HCT116 (cell line): ENCODE results near the gene ATP6V0A1. TPM values are rescaled to one million over a fixed set of nuclear protein-coding genes. Genes with fewer than 3 reads are reported as not detected.
A peak's percentile ranks its signal among the peaks of the same experiment; 100 is the strongest.

Experiments
- ATAC-seq: fragments of 200-7000 bp; cut with Tn5 transposase; 2 replicates; pipeline ENCODE4 v1.9.1; 2020; ENCODE audit warnings: mild to moderate bottlenecking, moderate library complexity
- BruUV-seq: library from RNA; stranded (reverse); fragments of 400-500 nt; replicated peaks from 2 replicates; lab custom pipeline; 2021; lab: Mats Ljungman, UMichigan
- CTCF ChIA-PET: fragments of 300-600 bp; sonication (Branson Sonifier 250); formaldehyde crosslinking; loops from one replicate; lab custom pipeline; 2021; ENCODE audit warnings: antibody characterized with exemption; lab: Charles Lee
- POLR2A ChIA-PET: fragments of 300-600, 350-600 bp; sonication (Branson Sonifier 250); formaldehyde crosslinking; loops from one replicate; lab custom pipeline; 2021; ENCODE audit warnings: antibody characterized with exemption; lab: Charles Lee
- RAD21 ChIA-PET, 2 experiments: fragments of 300-600 bp; sonication (Branson Sonifier 250); formaldehyde crosslinking; loops; one replicate each; lab custom pipeline; 2023; ENCODE audit warnings: low total read pairs in 2 of 2; ENCODE audit not compliant: uncharacterized antibody in 2 of 2, unreplicated experiment in 2 of 2, low non-redundant PET in 1 of 2; lab: Charles Lee
- DNase-seq: peaks from one replicate; pipeline ENCODE4 v3.0.0-alpha.2; 2010; ENCODE audit warnings: low read depth, low spot score
- H2AFZ ChIP-seq: fragments of 200-600 bp; shearing (Covaris generic), sonication (generic); 2 replicates; pipeline ENCODE4 v1.6.1; 2017; ENCODE audit warnings: low read depth, mixed run types, mixed read lengths, antibody characterized with exemption, low read length; ENCODE audit not compliant: poor library complexity, severe bottlenecking
- H3K27ac ChIP-seq: 2 replicates; pipeline ENCODE4 v1.5.1; 2012; ENCODE audit warnings: low read depth, low read length
- H3K27me3 ChIP-seq: fragments of 200-600 bp; sonication (generic); 2 replicates; pipeline ENCODE4 v1.6.1; 2016; ENCODE audit warnings: mixed run types, low read length, mixed read lengths; ENCODE audit not compliant: insufficient read depth
- H3K36me3 ChIP-seq, 2 experiments: fragments of 200-500 bp in 1 of 2; fragments of 200-600 bp in 1 of 2; sonication (Bioruptor generic) in 1 of 2; sonication (generic) in 1 of 2; 2 replicates each; pipeline versions ENCODE4 v1.5.1 to v1.6.1; 2014 to 2016; ENCODE audit warnings: low read length in 2 of 2, inconsistent platforms in 1 of 2, mixed read lengths in 1 of 2, mixed run types in 1 of 2; ENCODE audit not compliant: insufficient read depth in 2 of 2, control insufficient read depth in 1 of 2
- H3K4me1 ChIP-seq, 2 experiments: fragments of 200-600 bp in 1 of 2; sonication (generic) in 1 of 2; 2 replicates each; pipeline versions ENCODE4 v1.5.1 to v1.6.1; 2012 to 2017; ENCODE audit warnings: low read length in 2 of 2, inconsistent platforms in 1 of 2, mild to moderate bottlenecking in 1 of 2, mixed read lengths in 1 of 2, mixed run types in 1 of 2, moderate library complexity in 1 of 2; ENCODE audit not compliant: insufficient read depth in 2 of 2, control insufficient read depth in 1 of 2
- H3K4me2 ChIP-seq: fragments of 200-600 bp; sonication (generic); 2 replicates; pipeline ENCODE4 v1.6.1; 2017; ENCODE audit warnings: mixed run types, low read length, mixed read lengths
- H3K4me3 ChIP-seq, 2 experiments: fragments of 200-600 bp in 1 of 2; sonication (generic) in 1 of 2; replicated peaks in 1 of 2; 2 replicates each; pipeline ENCODE4 v1.5.1; 2011 to 2016; ENCODE audit warnings: low read length in 2 of 2, control low read depth in 1 of 2, low read depth in 1 of 2, mild to moderate bottlenecking in 1 of 2, mixed read lengths in 1 of 2, mixed run types in 1 of 2
- H3K79me2 ChIP-seq: fragments of 200-600 bp; sonication (generic); 2 replicates; pipeline ENCODE4 v1.6.1; 2017; ENCODE audit warnings: mild to moderate bottlenecking, mixed run types, low read length, moderate library complexity, mixed read lengths; ENCODE audit not compliant: insufficient read depth
- H3K9ac ChIP-seq: fragments of 200-600 bp; sonication (generic); 2 replicates; pipeline ENCODE4 v1.6.1; 2016; ENCODE audit warnings: low read length, mixed read lengths
- H3K9me2 ChIP-seq: fragments of 200-600 bp; sonication (generic), shearing (Covaris generic); 2 replicates; pipeline ENCODE4 v1.6.1; 2017; ENCODE audit warnings: mixed run types, mild to moderate bottlenecking, moderate library complexity; ENCODE audit not compliant: insufficient read depth
- H3K9me3 ChIP-seq, 2 experiments: fragments of 200-500 bp in 1 of 2; fragments of 200-600 bp in 1 of 2; sonication (Bioruptor generic) in 1 of 2; sonication (generic) in 1 of 2; 2 replicates each; pipeline ENCODE4 v1.6.1; 2014 to 2017; ENCODE audit warnings: low read length in 2 of 2, mixed read lengths in 2 of 2, inconsistent platforms in 1 of 2, low read depth in 1 of 2, mild to moderate bottlenecking in 1 of 2, mixed run types in 1 of 2, moderate library complexity in 1 of 2; ENCODE audit not compliant: control insufficient read depth in 1 of 2, insufficient read depth in 1 of 2
- H4K20me1 ChIP-seq: fragments of 200-600 bp; sonication (generic), shearing (Covaris generic); 2 replicates; pipeline ENCODE4 v1.6.1; 2017; ENCODE audit warnings: mixed run types, mild to moderate bottlenecking, moderate library complexity; ENCODE audit not compliant: insufficient read depth
- CBX3 ChIP-seq: IDR thresholded peaks from 2 replicates; pipeline ENCODE4 v1.6.1; 2012; ENCODE audit warnings: low read depth
- EGR1 ChIP-seq: IDR thresholded peaks from 2 replicates; pipeline ENCODE4 v1.6.1; 2012; ENCODE audit warnings: low read depth
- ELF1 ChIP-seq: IDR thresholded peaks from 2 replicates; pipeline ENCODE4 v1.6.1; 2012; ENCODE audit warnings: low read depth, borderline replicate concordance
- EZH2 ChIP-seq: fragments of 200-600 bp; sonication (generic); IDR thresholded peaks from 2 replicates; pipeline ENCODE4 v1.6.1; 2017; ENCODE audit warnings: antibody characterized with exemption, mixed run types
- EZH2phosphoT487 ChIP-seq: fragments of 200-600 bp; IDR thresholded peaks from 2 replicates; pipeline ENCODE4 v1.6.1; 2018; ENCODE audit warnings: antibody characterized with exemption, borderline replicate concordance
- FOSL1 ChIP-seq: IDR thresholded peaks from 2 replicates; pipeline ENCODE4 v1.6.1; 2012; ENCODE audit warnings: low read depth
- JUND ChIP-seq: IDR thresholded peaks from 2 replicates; pipeline ENCODE4 v1.6.1; 2012
- MAX ChIP-seq: IDR thresholded peaks from 2 replicates; pipeline ENCODE4 v1.6.1; 2012
- POLR2A ChIP-seq: IDR thresholded peaks from 2 replicates; pipeline ENCODE4 v1.7.0; 2011; ENCODE audit warnings: borderline replicate concordance; ENCODE audit not compliant: insufficient read depth, insufficient read length; ENCODE audit errors: extremely low read depth
- POLR2AphosphoS5 ChIP-seq: IDR thresholded peaks from 2 replicates; pipeline ENCODE4 v1.6.1; 2011; ENCODE audit warnings: mild to moderate bottlenecking, low read depth, low read length, moderate library complexity
- RAD21 ChIP-seq: IDR thresholded peaks from 2 replicates; pipeline ENCODE4 v1.6.1; 2012; ENCODE audit warnings: low read depth, mild to moderate bottlenecking
- REST ChIP-seq: IDR thresholded peaks from 2 replicates; pipeline ENCODE4 v1.6.1; 2012; ENCODE audit warnings: low read depth
- SIN3A ChIP-seq: IDR thresholded peaks from 2 replicates; pipeline ENCODE4 v1.6.1; 2012; ENCODE audit warnings: low read depth
- SP1 ChIP-seq: IDR thresholded peaks from 2 replicates; pipeline ENCODE4 v1.6.1; 2012; ENCODE audit warnings: low read depth
- SRF ChIP-seq: IDR thresholded peaks from 2 replicates; pipeline ENCODE4 v1.6.1; 2012; ENCODE audit warnings: low read depth
- TCF7L2 ChIP-seq: IDR thresholded peaks from 2 replicates; pipeline ENCODE4 v1.7.0; 2011; ENCODE audit warnings: borderline replicate concordance, inconsistent platforms; ENCODE audit not compliant: insufficient read depth, insufficient read length; ENCODE audit errors: extremely low read depth
- YY1 ChIP-seq: IDR thresholded peaks from 2 replicates; pipeline ENCODE4 v1.6.1; 2011; ENCODE audit warnings: low read length, low read depth, moderate library complexity, mild to moderate bottlenecking; ENCODE audit not compliant: insufficient replicate concordance; ENCODE audit errors: extremely low read depth
- ZFX ChIP-seq: fragments of 450-650 bp; IDR thresholded peaks from 2 replicates; pipeline ENCODE4 v1.6.1; 2017
- intact Hi-C: fragments of 100-400 bp; cut with micrococcal nuclease; formaldehyde crosslinking; loops from 2 replicates; pipeline ENCODE4 v1.10.0; 2022
- total RNA-seq: library from RNA; stranded (reverse); gene quantifications from one replicate; pipeline ENCODE4 v1.2.1, GENCODE V29; 2021; ENCODE audit not compliant: unreplicated experiment

The ATP6V0A1 gene
- total RNA-seq, 1 experiment from 2014 or later: 65.2 TPM

- Histone ChIP-seq H3K4me1 (peaks cover 27 to 49% of the 10 kb centered on the region in 2 experiments), H4K20me1 (peaks cover 7% of the 10 kb centered on the region; the same call in 1 of the 2 replicates), H3K4me3 (peak overlapping the region; percentile 90 to 94), H3K36me3 (peaks cover 0 to 3% of the 10 kb centered on the region in 2 experiments; a peak in 1 of 4 replicates), H3K27me3 (no peaks in the 10 kb centered on the region), H3K27ac (peak overlapping the region; percentile 99), H3K79me2 (peaks cover 68% of the 10 kb centered on the region), H3K9ac (peak overlapping the region; percentile 89), H3K9me2 (no peaks in the 10 kb centered on the region), H3K4me2 (peak overlapping the region; percentile 97), H3K9me3 (no peaks in the 10 kb centered on the region), H2AFZ (no peak overlapping the region)
- ChIA-PET POLR2A (interaction anchor here (1.6 to 5.6 kb wide), 2 partner anchors 12 to 32 kb away, joined by 6 to 88 read pairs; partner anchors contain the start of gene STAT3), RAD21 (no interaction called here), CTCF (interaction anchor here (1.0 to 1.7 kb wide), 2 partner anchors 96 to 106 kb away, joined by 3 to 7 read pairs; no protein-coding TSS in a partner anchor)
- no peak for DNase-seq
- no peak for ATAC-seq
- no TSS peak for BruUV-seq
- intact Hi-C loops: no loop called here
- TF ChIP-seq ELF1 (no peak), POLR2AphosphoS5 (no peak; the same call in 1 of the 2 replicates), MAX (no peak), EGR1 (no peak), EZH2 (no peak), SRF (no peak), ZFX (no peak), SP1 (no peak), RAD21 (no peak), SIN3A (no peak), POLR2A (no peak), CBX3 (no peak), TCF7L2 (no peak), FOSL1 (no peak), REST (no peak), EZH2phosphoT487 (no peak), JUND (no peak), YY1 (no peak)
Measured at GRCh38 chr17:42421136-42421506, 37.6 kb upstream of the ATP6V0A1 start.
